ENCODE measurements around the gene SLC38A8.

DNA sequence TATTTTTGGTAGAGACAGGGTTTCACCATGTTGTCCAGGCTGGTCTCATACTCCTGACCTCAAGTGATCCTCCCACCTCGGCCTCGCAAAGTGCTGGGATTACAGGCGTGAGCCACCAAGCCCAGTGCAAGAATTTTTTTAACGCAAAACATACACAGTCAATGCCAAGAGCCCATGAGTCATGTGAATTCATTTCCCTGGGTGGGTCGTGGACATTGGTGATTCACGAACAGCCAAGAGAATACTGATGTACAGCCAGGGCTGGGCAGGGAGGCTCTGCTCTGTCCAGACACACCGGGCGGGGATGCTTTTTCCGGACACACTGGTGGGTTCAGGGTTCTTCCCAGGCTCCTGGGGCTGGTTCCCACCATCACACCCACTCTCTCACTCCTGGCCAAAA lies 17.7 kb downstream of the SLC38A8 start:
- TF ChIP-seq POLR2A (IDR thresholded peaks at IDR 0.05; ENCODE audit: low read depth, low read length) (no peak), POLR2AphosphoS5 (IDR thresholded peaks at IDR 0.05; ENCODE audit: low read depth, low read length) (no peak), TAF1 (IDR thresholded peaks at IDR 0.05; ENCODE audit: low read depth, low read length) (no peak), SPI1 (IDR thresholded peaks at IDR 0.05; ENCODE audit: low read depth, low read length) (no peak), POU2F2 (IDR thresholded peaks at IDR 0.05; ENCODE audit: low read depth, low read length) (no peak), PAX5 (IDR thresholded peaks at IDR 0.05; ENCODE audit: insufficient read depth, low read length, severe bottlenecking) (no peak)

All from GM12891 (cell line).